ENCODE results near the gene ARMC12.

ARMC12 gene

DNA sequence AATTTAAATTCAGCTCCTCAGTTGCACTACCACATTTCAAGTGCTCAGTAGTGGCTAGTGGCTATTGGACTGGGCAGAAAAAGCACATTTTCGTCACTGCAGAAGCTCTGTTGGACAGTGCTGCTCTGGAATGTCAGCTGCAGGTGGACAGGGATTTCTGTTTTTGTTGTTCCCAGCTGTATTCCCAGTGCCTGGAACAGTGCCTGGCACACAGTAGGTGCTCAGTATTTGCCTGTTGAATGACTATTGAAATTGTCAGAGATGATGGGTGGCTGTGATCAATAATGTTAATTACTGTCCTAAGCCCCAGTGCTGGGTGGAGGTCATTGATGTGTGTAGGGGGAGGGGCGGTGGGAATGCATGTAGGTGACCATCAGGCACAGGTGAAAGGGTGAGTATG is 49.4 kb downstream of the ARMC12 start:
- Histone ChIP-seq H4K20me1 (ENCODE audit: insufficient read depth, low read length) (no peaks in the 10 kb centered on the region), H3K9me2 (ENCODE audit: low read depth, low read length) (no peaks in the 10 kb centered on the region), H3K36me3 (ENCODE audit: insufficient read depth, low read length) (no peaks in the 10 kb centered on the region), H3K27ac (ENCODE audit: low read depth, low read length, poor library complexity, severe bottlenecking) (no peak overlapping the region), H3K9ac (ENCODE audit: low read length) (no peak overlapping the region), H3K79me2 (ENCODE audit: insufficient read depth, low read length) (no peaks in the 10 kb centered on the region), H3K9me3 (ENCODE audit: low read length) (no peaks in the 10 kb centered on the region), H3K4me2 (ENCODE audit: low read length) (no peak overlapping the region), H3K4me1 (ENCODE audit: insufficient read depth, low read length, severe bottlenecking) (no peaks in the 10 kb centered on the region), H3F3A (ENCODE audit: insufficient read depth, low read length) (no peaks in the 10 kb centered on the region), H3K4me3 (ENCODE audit: low read depth, low read length, poor library complexity, severe bottlenecking) (no peak overlapping the region), H3K27me3 (ENCODE audit: insufficient read depth, low read length) (peaks cover 7% of the 10 kb centered on the region; the same call in 1 of the 2 replicates), H2AFZ (ENCODE audit: low read length) (no peak overlapping the region)
- no peak for TF ChIP-seq EZH2 (IDR thresholded peaks at IDR 0.05; ENCODE audit: borderline replicate concordance, low read length)
- TF ChIP-seq, protein P1, sequence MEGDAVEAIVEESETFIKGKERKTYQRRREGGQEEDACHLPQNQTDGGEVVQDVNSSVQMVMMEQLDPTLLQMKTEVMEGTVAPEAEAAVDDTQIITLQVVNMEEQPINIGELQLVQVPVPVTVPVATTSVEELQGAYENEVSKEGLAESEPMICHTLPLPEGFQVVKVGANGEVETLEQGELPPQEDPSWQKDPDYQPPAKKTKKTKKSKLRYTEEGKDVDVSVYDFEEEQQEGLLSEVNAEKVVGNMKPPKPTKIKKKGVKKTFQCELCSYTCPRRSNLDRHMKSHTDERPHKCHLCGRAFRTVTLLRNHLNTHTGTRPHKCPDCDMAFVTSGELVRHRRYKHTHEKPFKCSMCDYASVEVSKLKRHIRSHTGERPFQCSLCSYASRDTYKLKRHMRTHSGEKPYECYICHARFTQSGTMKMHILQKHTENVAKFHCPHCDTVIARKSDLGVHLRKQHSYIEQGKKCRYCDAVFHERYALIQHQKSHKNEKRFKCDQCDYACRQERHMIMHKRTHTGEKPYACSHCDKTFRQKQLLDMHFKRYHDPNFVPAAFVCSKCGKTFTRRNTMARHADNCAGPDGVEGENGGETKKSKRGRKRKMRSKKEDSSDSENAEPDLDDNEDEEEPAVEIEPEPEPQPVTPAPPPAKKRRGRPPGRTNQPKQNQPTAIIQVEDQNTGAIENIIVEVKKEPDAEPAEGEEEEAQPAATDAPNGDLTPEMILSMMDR (IDR thresholded peaks at IDR 0.05; ENCODE audit: low read length), result no peak

DNA sequence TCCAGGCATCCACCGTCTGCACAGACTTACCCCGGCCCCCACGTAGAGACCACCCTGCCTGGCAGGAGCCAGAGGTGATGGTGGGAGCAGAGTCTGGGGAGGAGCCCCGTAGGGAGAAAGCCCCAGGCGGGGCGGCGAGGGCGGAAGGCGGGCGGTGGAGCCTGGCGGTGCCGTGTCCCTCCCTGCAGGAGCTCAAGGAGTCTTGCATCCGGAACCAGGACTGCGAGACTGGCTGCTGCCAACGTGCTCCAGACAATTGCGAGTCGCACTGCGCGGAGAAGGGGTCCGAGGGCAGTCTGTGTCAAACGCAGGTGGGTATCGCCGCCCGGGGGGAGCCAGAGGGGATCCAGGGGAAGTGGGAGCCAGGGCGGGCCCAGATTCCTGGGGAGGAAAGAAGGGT is 50.0 kb downstream of the ARMC12 start:
- Histone ChIP-seq H3K4me1 (ENCODE audit: insufficient read depth, low read length, severe bottlenecking) (no peaks in the 10 kb centered on the region), H3K27me3 (ENCODE audit: insufficient read depth, low read length) (peaks cover 7% of the 10 kb centered on the region; the same call in 1 of the 2 replicates), H3K4me3 (ENCODE audit: low read depth, low read length, poor library complexity, severe bottlenecking) (no peak overlapping the region), H3K27ac (ENCODE audit: low read depth, low read length, poor library complexity, severe bottlenecking) (no peak overlapping the region), H3F3A (ENCODE audit: insufficient read depth, low read length) (no peaks in the 10 kb centered on the region), H3K9ac (ENCODE audit: low read length) (no peak overlapping the region), H3K36me3 (ENCODE audit: insufficient read depth, low read length) (no peaks in the 10 kb centered on the region), H3K9me2 (ENCODE audit: low read depth, low read length) (no peaks in the 10 kb centered on the region), H3K9me3 (ENCODE audit: low read length) (no peaks in the 10 kb centered on the region), H3K79me2 (ENCODE audit: insufficient read depth, low read length) (no peaks in the 10 kb centered on the region), H4K20me1 (ENCODE audit: insufficient read depth, low read length) (no peaks in the 10 kb centered on the region), H3K4me2 (ENCODE audit: low read length) (no peak overlapping the region), H2AFZ (ENCODE audit: low read length) (no peak overlapping the region)
- TF ChIP-seq, protein P1 (IDR thresholded peaks at IDR 0.05; ENCODE audit: low read length), result no peak
- TF ChIP-seq EZH2 (IDR thresholded peaks at IDR 0.05; ENCODE audit: borderline replicate concordance, low read length), result no peak

DNA sequence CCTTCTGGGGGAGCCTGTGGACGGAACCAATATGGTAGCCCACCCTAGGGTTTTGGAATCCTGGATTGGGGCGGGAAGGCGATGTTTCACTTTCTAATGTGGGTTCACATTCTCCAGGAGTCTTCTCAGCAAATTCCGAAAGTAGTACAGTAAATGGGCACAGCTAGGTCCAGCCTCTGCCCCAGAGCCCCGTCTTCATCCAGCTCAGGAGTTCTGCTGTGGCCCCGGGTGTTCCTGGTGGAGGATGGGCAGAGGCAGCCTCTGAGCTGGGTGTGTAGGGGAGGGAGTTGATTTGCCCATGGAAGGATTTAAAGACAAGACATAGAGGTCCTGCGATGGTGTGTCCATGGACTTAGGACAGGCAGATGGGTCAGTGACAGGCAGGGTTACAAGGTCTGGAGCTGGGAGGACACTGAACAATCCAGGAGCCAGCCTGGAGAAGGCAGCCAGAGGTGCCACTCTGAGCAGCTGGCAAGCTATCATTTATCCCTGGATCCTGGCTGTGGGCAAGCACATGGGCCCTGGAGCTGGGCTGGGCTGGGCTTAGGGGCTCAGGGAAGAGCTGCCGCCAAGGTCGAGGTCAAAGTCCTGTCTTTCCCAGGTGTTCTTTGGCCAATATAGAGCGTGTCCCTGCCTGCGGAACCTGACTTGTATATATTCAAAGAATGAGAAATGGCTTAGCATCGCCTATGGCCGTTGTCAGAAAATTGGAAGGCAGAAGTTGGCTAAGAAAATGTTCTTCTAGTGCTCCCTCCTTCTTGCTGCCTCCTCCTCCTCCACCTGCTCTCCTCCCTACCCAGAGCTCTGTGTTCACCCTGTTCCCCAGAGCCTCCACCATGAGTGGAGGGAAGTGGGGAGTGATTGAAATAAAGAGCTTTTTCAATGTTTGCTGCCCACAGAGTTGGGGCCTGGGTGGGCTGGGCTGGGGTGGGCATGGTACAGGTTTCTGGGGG is 50.7 kb downstream of the ARMC12 start:
- H3K27ac ChIP-seq (ENCODE audit: low read depth, low read length, poor library complexity, severe bottlenecking), result no peak overlapping the region
- H3K36me3 ChIP-seq (ENCODE audit: insufficient read depth, low read length), result no peaks in the 10 kb centered on the region
- H3K4me1 ChIP-seq (ENCODE audit: insufficient read depth, low read length, severe bottlenecking), result no peaks in the 10 kb centered on the region
- no peaks in the 10 kb centered on the region for H3F3A ChIP-seq (ENCODE audit: insufficient read depth, low read length)
- H3K9me3 ChIP-seq (ENCODE audit: low read length), result no peaks in the 10 kb centered on the region
- peaks cover 10% of the 10 kb centered on the region; the same call in 1 of the 2 replicates for H3K27me3 ChIP-seq (ENCODE audit: insufficient read depth, low read length)
- TF ChIP-seq EZH2 (IDR thresholded peaks at IDR 0.05; ENCODE audit: borderline replicate concordance, low read length), result no peak
- TF ChIP-seq, protein P1 (IDR thresholded peaks at IDR 0.05; ENCODE audit: low read length), result no peak
- H3K4me2 ChIP-seq (ENCODE audit: low read length), result no peak overlapping the region
- no peaks in the 10 kb centered on the region for H4K20me1 ChIP-seq (ENCODE audit: insufficient read depth, low read length)
- H2AFZ ChIP-seq (ENCODE audit: low read length), result no peak overlapping the region
- H3K9ac ChIP-seq (ENCODE audit: low read length), result no peak overlapping the region
- H3K79me2 ChIP-seq (ENCODE audit: insufficient read depth, low read length), result no peaks in the 10 kb centered on the region
- no peaks in the 10 kb centered on the region for H3K9me2 ChIP-seq (ENCODE audit: low read depth, low read length)
- no peak overlapping the region for H3K4me3 ChIP-seq (ENCODE audit: low read depth, low read length, poor library complexity, severe bottlenecking)
